IPS-NIHi7 (cell line): ENCODE data around the gene STXBP4.
A peak's percentile ranks its signal among the peaks of the same experiment; 100 is the strongest.

Experiments used
- DNase-seq: peaks from one replicate; pipeline ENCODE4 v3.0.0; 2012; ENCODE audit warnings: mixed read lengths; ENCODE audit errors: extremely low spot score

Gene STXBP4

DNA sequence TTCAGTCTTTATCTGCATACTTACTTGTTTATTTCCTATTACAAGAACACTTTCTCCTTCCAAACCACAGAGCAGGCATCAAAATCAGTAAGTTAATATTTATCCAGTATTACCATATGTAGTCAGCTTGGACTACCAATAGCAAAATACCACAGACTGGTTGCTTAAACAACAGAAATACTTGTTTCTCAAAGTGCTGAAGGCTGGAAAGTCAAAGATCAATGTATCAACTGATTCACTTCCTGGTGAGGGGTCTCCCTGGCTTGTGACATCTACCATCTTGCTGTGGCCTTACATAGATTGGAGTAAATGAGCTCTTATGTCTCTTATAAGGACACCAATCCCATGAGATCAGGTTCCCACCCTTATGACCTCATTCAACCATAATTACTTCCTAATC is 2.6 kb downstream of the STXBP4 start:
- no peak for DNase-seq

DNA sequence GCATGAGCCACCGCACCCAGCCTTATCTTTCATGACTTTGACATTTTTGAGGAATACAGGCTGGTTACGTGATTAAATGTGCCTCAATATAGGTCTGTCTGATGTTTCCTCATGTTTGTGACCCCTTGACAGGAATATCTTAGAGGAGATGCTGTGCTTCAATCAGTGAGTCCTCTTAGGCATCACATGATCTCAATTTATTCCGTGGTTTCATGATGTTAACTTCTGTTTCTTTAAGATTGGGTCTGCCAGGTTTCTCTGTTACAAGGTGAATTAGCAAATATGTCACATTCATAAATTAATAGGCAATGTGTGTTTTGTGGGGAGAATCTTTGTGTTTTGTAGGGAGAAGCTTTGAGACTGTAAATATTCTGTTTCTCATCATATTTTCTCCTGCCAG is 3.3 kb downstream of the STXBP4 start:
- no peak for DNase-seq

DNA sequence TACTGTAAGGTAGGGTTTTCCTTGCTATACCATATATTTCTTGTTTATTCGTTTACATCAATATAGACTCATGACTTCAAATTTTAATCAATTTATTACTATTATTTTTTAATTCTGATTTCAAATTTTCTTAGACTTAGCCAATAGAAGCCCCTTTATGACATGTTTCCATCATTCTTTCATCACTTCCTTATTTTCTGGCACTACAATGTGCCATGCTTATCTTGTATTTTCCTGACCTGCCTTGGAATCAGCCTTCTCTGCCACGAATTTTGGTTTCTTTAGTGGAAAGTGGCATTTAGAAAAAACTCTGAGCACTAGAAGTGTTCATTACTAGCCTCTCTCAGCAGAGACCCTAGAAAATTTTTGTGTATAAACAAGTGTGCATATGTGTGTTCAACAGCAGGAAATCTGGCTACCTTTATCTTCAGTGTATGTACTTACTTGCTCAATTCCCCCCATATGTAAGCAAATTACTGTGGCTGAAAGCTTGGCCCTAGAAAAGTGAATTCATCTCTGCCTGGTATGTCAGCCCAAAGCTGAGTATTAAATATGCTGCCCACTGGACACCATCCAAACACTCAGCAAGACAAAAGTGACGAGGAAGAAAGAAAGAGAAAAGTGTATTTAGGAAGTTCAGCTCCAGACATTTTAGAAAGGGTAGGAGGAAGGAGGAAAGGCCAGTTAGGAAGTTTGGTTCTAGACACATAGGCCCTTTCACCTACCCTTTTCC is 4.0 kb downstream of the STXBP4 start:
- DNase-seq: no peak

DNA sequence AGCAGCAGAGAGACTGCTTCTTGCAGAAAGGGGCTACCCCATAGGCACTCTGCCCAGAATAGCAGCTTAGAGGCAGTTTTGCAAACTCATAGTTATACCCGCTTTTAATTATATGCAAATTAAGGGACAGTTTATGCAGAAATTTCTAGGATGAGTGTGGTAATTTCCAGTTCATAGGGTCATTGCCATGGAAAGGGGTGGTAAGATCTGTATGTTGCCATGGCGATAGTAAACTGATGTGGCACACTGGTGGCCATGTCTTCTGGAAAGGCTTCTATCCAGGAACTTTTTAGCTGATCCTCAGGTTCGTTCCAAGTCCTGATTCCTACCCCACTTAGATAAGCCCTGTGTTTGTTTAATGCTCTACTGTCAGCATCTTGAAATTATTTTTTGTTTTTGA is 6.2 kb downstream of the STXBP4 start:
- no peak for DNase-seq

DNA sequence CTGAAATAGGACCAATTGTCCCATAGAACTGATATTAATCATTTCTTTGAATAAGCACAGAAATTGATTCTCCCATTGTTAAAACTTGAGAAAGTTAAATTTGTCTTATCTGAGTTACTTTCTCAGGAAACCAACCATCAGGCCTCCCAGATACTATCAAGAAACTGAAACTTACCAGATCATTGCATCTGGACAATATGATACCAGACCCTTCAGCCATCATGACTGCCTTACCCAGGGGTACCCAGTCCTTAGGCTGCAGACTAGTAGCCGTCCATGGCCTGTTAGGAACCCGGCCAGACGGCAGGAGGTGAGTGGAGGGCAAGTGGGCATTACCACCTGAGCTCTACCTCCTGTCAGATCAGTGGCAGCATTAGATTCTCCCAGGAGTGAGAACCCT is 7.8 kb downstream of the STXBP4 start:
- DNase-seq: no peak

DNA sequence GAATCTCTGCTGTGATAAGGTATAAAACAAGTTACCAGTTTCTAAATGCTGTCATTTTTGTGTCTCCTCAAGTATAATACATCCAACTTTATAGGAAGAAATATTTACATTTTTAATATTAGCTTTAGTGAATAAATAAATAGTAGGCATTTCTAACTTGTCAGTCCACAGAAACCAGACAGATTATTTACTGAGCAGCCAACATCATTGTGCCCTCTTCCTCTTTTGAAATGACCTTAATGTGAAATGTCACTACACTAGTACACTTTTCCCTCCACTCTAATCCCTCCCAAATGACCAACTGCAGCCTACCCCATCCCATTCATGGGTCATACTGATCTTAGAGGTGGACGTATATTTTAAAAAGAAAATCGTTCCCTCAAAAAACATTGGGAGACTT is 9.2 kb downstream of the STXBP4 start:
- DNase-seq: no peak

DNA sequence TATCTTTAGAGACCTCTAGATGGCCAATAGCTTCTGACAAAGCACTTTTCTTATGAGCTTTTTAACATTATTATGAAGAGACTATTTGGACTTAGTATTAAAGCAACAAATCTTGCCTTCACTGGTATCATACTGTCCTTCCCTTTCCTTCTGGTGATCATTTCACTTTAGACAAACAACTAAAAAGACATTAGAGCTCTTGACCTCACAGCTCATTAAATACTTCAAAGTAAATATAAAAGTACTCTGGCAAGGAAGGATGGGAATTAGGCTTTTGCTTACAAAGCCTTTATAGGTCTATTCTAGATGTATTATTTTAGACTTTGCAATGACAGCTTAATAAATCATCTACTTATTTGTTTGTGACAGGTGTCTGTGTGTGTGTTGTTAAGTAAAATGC is 11.1 kb downstream of the STXBP4 start:
- no peak for DNase-seq

DNA sequence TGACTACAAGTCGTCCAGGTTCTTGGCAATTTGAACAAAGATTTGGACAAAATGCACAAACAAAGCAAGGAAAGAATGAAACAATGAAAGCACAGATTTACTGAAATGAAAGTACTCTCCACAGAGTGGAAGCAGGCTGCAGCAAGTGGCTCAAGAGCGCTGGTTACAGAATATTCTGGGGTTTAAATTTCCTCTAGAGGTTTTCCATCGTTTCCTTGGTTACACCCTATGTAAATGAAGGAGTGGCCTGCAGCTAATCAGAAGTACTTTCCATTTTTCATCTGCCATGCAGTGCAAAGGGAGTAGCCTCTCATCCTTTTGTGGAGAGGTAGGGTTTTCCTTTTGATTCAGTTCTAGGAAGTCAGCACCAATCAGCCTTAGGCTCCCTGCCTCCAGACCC is 11.8 kb downstream of the STXBP4 start:
- DNase-seq: no peak

DNA sequence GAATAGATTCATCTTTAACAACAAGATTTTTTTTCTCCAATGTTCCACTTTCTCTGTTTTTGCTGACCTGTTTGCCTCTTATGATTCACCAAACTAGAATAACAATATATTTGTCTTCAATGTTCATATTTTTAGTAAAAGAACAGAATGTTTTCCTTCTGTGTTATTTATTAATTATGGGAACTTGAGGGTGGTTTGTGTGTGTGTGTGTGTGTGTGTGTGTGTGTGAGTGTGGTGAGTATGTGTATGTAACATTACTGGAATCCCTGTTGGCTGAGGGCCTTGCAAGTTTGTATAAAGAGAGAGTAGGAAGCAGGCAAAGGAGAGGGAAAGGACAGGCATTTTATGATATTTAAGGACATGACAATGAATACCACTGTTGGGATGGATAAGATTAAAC is 13.8 kb downstream of the STXBP4 start:
- DNase-seq: no peak

DNA sequence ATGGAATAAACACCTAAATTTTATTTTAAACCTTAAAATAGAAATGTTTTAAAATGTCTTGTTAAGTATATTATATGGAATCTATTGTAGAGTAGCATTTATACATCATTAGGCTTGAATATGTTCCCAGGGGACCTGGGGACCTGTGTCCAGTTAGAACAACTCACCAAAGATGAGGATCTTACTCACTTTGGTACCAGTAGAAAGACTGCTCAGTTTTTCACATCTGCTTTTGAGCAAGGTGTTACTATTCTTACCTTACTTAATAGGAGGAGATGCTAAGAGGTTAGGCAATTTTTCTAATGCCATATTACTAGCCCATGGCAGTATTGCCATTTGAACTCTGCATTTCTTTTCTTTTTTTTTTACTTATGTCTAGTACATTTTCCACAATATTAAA is 14.7 kb downstream of the STXBP4 start:
- no peak for DNase-seq

DNA sequence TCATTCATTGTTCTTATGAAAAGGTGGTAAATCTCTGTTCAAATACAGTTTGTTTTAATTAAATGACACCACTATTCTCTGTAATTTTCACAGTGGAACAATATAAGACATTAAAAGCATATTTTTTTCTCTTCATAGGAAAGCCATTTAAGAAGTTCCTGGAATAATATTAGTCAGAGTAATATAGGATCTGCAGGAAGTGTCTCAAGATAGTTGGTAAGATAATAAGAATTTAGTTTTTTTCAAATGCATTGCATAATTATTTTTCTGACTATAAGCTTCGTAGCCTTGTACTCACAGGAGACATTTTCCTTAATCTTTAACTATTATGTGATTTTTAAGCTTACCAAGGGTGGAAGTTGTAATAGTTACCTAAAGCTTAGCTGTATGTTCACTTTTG is 16.9 kb downstream of the STXBP4 start:
- no peak for DNase-seq

DNA sequence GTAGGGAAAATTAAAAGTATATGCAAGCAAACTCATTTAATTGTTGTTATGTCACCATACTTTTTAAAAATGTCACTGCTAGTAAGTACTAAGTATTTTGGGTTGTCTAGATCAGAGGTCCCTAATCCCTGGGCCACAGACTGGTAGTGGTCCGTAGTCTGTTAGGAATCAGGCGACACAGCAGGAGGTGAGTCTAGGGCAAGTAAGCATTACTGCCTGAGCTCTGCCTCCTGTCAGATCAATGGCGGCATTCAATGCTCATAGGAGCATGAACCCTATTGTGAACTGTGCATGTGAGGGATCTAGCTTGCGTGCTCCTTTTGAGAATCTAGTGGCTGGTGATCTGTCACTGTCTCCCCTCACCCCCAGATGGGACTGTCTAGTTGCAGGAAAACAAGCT is 21.6 kb downstream of the STXBP4 start:
- DNase-seq: no peak

DNA sequence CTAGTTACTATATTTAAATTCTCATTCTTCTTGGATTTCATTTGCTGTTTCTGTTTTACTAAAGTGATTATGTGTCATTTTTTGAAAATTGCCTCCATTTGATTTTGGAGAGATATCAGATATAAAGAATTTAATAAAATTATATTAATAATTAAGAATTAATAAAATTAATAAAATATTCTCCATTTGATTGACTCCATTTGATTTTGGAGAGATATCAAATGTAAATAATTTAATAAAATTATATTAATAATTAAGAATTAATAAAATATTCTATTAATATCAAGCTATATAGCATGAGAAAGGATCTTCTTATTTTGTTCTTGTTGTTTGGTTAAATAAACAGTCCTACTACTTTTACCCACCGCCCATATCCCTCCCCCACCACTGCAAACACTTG is 23.0 kb downstream of the STXBP4 start:
- no peak for DNase-seq

DNA sequence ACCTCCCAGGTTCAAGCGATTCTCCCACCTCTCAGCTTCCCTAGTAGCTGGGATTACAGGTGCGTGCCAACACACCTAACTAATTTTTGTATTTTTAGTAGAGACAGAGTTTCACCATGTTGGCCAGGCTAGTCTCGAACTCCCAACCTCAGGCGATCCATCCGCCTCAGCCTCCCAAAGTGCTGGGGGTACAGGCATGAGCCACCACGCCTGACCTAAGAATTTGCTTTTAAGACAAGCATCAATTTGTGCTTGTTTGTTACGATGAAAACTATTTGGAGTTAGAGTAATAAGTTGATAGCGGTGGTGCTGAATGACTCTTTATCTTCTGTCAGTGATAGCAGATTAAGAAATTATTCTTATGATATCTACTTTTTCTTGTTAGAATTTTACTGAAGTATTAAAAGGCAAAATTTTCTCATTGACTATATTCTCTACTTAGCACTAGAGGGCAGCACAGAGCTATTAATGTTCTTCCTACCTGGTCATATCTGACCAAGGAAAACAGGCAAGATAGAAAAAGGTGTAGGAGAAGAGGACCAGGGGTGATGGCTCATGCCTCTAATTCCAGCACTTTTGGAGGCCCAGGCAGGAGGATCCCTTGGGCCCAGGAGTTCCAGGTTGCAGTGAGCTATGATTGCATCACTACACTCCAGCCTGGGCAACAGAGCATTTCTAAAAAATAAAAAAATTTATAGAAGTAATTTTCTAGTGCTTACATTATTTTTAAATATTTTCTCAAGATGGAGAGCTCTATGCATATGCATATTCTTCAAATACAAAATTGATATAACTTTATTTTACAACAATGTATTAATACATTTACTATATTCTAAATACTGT is 24.5 kb downstream of the STXBP4 start:
- DNase-seq: peak; percentile 44

DNA sequence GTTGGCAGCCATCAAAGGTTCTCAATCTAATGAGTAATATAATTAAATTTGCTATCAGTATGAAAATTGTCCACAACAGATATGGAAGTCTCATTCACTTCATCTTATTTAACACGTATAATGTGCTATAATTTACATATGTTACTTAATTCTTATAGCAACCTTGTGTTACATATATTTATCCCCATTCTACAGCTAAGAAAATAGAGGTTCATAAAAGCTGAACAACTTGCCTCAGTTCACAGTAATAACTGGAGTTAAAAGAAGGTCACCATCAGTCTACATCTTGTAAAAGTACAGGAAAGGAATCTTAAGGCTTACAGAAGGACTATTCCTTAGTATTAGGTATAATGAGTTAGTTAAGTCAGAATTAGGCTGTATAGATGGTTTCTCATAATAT is 27.9 kb downstream of the STXBP4 start:
- no peak for DNase-seq

DNA sequence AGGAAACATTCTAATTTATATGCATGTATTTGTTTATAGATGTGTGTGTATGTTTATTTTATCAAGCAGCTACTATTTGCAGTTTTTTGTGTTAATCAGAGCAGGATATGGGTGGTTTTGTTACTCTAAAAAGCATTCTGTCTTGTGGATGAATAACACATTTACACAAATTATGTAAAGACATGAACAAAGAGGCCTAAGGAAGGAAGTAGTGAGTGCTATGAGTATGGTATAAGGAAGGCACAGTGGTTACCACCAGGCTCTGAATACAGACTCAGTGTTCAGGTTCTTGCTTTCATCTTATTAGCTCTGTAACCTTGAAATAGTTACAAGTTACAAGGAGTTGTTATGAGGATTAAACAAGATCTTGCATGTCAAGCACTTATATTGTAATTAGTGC is 33.9 kb downstream of the STXBP4 start:
- no peak for DNase-seq

DNA sequence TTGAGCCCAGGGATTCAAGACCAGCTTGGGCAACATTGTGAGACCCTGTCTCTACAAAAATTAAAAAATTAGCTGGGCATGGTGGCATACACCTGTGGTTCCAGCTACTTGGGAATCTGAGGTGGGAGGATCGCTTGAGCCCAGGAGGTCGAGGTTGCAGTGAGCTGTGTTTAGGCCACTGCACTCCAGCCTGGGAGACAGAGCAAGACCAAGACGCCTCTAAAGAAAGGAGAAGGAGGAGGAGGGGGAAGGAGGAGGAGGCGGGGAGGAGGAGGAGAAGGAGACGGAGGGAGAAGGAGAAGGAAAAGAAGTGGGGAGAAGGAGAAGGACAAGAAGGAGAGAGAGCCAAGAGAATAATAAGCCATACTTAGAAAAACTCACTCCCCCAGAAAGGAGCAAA is 35.9 kb downstream of the STXBP4 start:
- no peak for DNase-seq

DNA sequence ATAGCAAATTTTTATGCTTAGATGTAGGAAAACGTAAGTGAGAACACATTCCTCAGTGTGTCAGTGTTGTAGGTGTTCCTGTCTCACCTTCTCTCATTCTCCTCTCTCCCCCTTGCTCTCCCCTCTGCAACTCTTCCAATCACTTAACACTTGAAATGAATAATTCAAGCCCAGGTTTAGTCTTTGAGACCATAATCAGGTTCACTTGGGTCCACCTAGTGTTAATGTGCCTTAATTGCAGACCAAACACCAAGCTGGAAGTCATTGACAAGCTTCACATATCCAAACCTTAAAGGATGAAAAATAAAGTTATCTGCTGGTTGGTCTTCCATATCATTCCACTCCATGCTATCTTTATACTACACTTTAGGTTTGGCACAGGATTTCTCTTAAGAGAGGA is 37.0 kb downstream of the STXBP4 start:
- peak; percentile 22 for DNase-seq

DNA sequence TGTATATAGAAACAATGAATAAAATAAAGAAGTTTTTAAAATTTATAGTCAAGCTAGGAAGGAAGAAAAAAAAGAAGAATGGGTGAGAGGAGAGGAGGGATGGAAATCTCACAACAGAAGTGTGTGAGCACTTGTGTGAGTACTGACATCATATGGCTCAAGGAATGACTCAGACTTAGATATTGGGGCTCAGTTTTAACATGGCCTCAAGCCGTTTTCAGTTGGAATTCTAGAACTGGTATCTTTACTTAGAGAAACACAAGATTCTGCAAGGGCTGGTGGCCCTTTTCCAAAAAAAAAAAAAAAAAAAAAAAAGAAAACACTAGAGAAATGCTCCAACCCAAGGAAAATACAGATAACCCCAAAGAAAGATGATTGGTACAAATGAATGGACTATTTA is 55.1 kb downstream of the STXBP4 start:
- no peak for DNase-seq

DNA sequence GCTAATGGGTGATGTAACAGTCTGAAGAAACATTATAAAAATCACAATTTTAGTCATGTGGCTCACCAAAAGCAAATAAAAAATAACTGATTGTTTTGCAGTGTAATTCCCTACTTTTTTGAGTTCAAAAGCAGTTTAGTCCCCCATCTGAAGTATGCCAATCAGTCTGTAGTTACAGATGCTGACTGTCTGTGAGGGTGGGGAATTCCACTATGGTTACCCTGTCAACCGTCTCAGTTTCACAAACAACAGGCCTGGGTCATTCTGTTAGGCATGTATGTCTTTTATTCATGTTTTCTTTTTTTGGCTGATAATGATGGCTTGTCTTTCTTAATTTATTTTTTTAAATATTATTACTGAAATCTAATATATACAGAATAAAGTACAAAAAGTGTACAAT is 69.3 kb downstream of the STXBP4 start:
- DNase-seq: no peak

DNA sequence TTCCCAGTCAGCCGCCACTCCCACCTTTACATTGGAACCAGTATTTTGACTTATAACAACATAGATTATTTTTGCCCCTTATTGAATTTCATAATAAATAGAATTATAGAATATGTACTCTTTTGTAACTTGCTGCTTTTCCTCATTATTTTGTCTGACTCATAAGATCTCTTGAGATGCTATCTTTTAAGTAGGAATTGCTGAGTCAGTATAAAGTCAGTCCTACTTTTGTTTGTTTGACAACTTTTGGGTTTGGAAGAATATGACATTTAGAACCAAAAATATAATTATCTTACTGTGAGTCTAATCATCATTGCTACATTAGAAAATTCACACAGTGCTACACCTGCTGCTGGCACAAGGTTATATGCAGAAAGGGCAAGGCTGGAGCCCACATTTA is 69.7 kb downstream of the STXBP4 start:
- DNase-seq: no peak

DNA sequence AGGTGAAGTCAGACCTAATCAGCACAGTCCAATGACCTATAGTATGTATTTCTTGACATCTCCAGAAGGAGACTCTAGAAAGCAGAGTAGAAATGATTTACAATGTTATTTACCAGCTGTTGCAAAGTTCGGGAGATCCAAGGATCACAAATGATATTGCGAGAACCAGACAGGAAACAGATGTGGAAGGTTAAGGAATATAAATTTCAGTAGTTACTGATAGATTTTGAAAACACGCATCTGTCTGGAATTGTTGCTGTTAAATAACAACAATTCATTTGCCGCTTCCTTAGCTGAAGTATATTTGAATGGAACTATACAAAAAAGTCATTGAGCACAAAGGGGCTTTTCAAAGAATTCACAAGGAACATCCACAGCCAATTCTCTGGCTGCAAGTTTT is 72.0 kb downstream of the STXBP4 start:
- DNase-seq: no peak

DNA sequence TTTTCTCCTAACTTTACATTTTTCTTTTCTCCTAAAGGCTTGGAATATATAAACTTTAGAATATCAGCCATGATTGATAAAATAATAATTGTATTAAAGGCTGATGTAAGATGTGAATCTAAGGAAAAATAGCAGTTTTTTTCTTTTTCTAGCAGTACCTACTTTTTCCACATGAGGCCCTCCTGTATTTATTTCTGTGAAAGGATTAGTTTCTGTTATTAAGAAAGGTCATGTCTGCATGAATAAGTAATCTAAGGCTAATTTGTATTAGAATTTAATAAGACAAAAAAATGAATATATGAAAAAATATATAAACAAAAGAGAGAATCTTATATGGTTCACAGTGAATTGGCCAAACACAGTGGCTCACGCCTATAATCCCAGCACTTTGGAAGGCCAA is 85.3 kb downstream of the STXBP4 start:
- no peak for DNase-seq

DNA sequence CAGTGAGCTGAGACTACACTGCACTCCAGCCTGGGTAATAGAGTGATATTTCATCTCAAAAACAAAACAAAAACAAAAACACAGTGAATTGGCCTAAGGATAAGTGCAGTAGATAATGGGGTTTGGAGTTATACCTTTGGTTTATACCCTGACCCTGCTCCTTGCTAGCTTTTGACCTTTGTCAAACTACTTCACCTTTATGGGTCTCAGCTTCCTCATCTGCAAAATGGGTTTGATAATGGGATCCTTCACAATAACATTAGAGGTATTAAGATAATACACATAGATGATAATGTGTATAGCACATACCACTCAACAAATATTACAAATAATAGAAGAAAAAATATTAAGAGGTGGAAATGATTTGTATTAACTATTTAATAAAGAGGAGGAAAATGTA is 85.9 kb downstream of the STXBP4 start:
- DNase-seq: no peak
